SHP77 treated with DMSO at 0.1 percent for 48 hours (cell line): ENCODE results near the gene ZBP1.

Experiments
- DNase-seq: peaks from one replicate; lab custom pipeline; 2025; lab: John Stamatoyannopoulos, UW

Gene ZBP1, protein sequence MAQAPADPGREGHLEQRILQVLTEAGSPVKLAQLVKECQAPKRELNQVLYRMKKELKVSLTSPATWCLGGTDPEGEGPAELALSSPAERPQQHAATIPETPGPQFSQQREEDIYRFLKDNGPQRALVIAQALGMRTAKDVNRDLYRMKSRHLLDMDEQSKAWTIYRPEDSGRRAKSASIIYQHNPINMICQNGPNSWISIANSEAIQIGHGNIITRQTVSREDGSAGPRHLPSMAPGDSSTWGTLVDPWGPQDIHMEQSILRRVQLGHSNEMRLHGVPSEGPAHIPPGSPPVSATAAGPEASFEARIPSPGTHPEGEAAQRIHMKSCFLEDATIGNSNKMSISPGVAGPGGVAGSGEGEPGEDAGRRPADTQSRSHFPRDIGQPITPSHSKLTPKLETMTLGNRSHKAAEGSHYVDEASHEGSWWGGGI

DNA sequence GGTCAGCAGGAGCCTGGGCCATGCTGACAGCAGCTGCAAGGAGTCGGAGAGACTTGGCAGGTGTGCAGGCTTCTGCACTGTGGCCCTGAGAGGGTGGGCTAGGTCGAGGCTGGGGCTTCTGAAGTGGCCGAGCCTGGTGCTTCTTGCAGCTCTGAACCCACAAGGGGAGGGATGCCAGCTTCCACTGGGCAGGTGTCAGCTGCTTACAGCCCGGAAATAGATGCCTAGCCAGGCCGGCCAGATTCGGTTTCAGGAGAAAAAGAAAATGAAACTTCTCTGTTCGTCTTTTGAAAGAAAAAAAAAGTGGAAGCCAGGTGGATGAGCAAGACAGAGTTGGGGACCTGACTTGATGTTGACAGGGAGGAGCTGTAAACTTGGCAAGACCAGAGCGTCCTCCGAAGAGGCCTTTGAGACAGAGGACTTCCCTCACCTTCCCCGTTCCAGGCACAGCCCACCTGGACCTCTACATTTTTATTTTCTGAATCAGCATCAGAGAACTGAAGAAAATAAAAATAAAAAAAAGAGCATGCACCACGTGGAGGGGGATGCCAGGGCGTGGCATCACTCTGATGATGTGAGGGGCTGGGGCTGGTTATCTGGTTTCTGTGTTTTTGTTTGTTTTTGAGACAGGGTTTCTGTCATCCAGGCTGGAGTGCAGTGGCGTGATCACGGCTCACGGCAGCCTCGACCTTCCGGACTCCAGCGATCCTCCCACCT lies at the start of gene ZBP1:
Gene ZBP1 (minus strand): TSS at position 153 of the 717 bp plus-strand sequence. CDS start 131 bp downstream, at position 22.
- no peak for DNase-seq

DNA sequence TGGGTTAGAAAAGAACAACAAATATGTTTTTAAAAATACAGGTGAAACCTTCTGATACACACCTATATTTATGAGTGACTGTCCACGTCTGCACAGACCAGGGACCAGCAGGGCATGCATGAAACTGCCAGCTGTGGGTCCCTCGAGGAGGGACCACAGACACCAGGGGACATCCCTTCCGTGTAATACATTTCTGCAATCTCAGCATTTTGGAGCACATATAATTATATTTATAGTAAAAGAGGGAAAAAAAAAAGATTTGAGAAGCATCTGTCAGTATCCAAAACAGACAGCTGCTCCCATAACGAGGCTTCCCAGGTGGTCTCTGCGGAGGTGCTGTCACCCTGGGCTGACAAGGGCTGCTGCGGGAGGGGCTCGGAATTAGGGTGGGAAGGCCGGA lies 49.4 kb upstream of the ZBP1 start:
- DNase-seq: no peak

DNA sequence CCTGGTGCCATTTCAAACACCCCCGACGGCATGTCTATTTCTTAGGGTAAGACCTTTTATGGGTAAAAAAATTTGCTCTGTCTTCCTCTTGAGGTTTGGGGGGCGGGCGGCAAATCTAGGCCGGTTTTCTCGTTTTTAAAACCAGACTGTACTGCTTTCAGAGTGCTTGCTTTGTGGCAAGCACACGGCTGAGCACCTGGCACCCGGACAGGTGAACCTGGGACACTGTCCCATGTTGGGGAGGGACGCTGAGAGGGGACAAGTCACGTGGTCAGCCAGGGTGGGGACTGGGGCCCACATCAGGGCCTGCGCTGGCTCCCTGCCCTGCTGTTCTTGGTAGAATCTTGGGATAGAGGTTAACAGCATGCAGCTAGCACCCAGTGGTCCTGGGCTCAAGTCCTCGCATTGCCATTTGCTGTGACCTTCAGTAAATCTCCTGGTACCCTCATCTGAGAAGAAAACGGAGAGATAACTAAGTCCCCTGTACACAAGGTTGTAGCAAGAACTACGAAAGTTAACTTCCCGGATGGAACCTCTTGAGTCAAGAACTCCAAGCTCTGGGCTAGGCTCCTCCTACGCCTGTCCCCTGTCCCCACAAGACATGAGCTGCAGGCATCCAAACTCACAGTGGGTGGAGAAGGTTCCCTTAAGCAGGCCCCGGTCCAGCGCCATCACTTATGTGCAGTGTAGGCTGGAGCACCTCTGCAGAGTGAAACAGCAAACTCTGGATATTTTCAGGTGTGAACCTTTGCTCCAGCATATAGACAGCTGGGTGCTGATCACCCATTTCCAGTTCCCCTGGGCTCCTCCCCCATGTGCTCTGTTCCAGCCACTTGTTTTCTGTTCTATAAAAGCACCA lies 47.9 kb upstream of the ZBP1 start:
- DNase-seq: no peak

DNA sequence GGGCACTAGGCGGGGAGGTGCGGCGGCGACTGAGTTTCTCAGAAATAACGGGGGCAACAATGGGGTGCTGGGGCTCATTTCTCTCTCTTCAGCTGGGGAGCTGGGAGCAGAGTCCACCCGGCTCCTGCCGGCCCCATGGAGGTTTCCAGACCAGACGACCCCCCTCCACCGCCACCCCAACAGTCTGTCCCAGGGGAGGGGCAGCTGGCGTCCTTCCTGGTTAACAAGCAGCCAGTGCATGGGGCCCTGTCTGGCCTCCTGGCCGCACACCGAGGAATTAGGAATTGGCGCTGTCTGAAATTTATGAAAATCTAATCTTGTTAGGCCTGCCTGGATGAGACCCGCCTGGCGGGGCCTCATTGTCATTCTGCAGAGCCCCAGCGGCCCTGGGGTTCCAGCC lies 47.2 kb upstream of the ZBP1 start:
- DNase-seq: no peak

DNA sequence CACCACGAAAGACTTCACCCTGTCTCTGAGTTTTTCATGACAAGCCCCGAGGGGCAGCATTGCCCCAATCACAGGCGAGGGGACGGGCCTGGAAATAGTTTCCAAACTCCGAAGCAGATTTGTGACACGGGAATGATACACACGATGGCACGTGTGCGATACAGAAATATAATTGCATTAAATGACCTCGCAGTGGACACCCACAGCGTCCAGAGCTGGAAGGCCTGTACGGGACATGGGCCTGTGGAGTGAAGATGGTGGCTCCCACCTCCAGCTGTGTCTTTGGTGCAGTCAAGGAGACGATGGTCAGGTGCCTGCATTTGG lies 46.6 kb upstream of the ZBP1 start:
- no peak for DNase-seq

DNA sequence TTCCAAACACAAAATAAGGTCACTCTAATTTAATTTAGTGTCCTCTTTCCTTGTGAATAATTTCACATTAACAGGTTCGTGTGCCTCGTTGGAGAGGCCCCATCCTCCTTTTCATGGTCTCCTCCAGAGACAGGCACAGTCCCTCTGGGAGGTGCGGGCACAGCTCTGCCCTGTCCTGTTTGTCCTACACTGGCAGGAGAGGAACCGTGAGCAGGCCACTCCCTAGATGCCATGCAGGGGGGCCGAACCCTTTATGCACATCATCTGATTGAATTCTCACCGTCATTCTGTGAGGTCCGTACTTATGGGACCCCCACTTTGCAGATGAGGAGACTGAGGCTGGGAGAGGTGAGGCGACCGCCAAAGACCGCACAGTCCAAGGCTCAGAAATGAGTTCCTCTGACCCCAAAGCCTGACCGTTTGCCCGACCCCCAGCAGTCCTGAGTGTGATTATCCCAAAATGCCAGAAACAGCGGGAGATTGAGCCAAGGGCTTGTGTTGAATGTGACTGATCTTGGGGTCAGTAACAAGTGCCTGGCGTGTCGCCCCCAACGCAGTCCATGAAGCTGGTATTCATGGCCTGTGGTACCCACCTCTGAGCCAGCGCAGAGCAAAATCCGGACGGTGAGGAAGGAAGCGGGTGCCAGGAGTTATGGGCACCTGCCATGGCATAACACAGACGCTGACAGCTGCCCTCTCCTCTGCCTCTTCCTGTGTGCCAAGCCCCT lies 46.0 kb upstream of the ZBP1 start:
- no peak for DNase-seq

DNA sequence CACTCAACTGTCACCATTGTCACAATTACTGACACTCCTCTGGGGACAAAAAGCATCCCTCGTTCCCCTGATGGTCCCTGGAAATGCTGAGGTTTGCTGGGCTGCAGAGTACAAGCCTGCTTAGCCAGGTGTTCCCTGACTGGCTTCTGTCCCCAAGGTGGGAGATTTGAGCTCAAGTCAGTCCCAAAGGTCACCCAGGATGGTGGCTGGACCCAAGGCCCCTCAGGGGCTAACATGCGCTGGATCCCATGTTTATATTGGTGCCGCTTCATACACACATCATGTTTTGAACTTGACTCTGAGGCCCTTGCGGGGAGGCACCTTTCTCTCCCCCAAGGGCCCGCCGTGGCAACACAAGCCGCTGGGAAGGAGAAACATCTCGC lies 45.4 kb upstream of the ZBP1 start:
- no peak for DNase-seq

DNA sequence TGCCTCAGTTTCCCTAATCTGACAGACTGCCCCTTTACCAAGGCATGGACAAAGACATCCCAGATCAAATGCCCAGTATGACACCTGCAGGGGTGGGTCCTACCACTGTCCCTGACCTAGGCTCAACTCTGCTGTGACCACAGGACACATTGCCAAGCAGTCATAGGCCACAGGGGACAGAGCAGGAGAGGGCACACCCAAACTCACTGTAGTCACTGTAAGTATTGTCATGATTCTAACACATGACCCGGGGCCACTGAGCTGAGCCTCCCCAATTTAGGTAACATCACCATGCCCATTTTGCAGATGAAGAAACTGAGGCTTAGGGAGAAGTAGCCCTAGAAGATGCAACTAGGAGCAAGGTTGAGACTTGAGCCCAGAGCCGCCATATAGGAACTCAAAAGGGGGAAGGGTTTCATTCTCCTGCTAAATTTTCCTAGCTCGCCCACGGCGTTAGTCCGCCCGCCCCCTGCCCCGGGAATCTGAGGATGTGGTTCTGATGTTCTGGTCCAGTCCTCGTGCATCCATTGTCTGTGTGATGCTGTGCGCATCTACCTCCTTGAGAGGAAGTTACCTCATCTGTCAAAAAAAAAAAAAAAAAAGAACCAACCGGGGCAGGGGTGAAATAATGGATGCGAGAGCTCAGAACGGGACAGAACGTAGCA lies 44.8 kb upstream of the ZBP1 start:
- DNase-seq: no peak

DNA sequence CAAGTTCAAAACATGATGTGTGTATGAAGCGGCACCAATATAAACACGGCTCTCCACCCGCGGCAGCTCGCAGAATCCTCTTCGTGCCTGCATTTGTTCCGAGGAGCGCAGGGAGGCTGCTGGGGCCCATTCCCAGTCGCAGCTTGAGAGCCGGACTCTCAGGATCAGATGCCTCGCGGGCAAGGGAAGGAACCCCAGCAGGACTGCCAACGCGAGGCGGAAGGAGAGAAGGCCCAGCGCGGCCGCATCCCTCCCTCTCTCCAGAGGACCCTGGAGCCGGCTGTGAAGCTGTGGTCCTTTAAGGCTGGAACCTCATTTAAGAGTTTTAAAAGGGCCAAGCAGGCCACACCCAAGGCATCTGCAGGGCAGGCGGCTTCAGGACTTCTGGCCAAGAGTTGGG lies 44.2 kb upstream of the ZBP1 start:
- DNase-seq: no peak

DNA sequence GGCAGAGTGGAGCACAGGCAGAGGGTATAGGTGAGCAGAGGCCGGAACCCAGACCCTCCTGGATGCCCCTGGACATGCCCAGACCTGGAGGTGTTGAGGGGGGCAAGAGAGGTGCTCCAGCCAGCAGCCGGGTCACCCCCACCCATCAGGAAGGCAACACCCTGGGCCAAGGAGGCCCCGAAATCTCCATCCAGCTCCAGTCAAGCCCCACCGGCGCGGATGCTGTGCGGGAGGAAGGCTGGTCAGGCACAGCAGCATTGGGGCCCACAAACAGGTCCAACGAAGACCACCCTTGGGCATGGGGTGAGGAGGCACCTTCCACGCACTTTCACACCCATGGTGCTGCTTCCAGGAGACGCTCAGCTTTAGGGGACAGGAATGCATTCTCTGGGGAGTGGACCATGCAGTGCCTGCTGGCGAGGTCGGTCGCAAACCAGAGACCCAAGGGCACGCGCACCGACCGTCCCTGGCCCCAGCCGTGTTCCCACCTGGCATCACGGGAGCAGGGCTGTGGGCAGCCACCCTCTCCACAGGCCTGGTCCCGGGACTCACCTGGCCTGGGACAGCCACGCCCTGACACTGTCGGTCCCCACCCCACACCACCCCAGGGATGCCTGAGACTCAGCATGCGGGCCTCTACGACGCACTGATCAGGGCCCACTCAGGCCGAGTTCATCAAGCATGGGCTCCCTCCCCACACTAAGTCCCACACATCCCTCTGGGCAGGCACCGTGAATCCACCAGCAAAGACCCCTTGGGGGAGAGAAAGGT lies 43.6 kb upstream of the ZBP1 start:
- no peak for DNase-seq

DNA sequence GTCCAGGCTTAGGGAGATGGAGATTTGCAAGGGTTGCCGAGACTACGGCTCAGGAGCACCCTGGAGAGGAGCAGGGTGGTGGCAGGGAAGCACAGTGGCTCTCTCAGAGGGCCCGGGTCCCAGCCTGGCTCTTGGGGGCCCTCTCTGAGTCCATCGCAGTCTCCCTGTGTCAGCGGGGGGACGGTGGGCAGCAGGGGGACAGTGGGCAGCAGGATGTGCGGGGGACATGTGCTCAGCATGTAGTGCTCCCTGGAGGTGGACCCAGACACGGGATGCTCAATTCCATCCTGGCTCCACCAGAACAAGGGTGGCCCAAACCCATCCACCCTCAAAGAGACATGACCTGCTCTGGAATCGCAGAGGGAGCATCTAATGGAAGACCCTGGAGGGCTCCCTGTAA lies 43.0 kb upstream of the ZBP1 start:
- no peak for DNase-seq

DNA sequence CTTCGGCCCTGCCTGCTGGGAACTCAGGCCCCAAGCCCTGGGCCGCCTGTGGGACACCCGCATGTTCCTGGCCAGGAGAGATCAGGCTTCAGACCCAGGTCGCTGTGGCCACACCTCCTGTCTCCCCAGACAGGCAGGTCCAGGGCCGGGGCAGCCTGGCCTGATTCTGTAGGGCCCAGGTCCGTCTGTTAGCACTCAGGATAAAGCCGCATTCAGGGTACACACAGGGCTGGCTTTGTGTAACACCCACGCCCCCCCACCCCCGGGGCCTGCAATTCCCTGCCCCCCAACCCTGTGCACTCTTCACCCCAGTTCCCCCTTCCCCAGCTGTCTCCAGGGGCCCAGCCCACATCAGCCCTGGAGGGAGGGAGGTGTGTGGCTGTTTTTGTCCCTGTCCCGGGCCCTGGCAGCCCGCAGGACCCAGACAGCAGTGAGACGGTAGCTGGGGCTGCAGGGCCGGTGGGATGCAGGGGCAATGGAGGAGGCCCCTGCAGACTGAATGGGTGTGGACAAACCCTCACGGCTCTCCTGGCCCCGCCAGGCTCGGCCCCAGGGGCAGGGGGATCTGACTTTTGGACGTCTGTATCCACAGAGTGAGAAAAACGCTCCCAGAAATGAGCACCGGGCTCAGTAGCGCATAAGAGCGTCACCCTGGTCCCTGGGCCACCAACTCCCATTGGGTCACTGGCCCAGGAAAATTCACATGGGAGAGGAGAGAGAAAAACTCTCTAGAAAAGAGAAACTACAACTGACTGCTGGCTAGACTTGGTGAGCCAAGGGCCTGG lies 42.4 kb upstream of the ZBP1 start:
- no peak for DNase-seq

DNA sequence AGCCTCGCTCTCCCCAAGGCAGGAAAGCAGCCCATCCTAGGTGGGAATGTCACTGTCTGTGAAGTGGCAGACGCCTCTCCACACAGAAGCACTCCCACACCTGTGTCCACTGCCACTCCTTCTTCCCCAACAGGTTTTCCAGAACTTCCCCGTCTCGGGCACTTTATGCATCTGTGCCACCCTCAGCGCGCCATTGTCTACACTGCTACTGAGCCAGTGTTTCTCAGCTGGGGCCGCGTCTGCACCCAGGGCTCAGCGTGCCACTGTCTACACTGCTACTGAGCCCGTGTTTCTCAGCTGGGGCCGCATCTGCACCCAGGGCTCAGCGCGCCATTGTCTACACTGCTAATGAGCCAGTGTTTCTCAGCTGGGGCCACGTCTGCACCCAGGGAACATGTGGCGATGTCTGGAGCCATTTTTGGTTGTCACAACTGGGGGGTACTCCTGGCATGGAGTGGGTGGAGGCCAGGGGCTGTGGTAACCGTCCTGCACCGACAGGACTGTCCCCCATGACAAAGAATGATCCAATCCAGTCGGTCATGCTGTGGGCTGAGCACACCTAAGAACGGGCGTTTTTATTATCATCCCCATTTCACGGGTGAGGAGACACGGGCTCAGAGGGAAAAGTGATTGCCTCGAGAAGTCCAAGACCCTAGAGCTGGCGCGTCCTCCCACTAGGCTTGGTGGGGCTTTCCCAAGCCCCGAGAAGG lies 41.7 kb upstream of the ZBP1 start:
- no peak for DNase-seq

DNA sequence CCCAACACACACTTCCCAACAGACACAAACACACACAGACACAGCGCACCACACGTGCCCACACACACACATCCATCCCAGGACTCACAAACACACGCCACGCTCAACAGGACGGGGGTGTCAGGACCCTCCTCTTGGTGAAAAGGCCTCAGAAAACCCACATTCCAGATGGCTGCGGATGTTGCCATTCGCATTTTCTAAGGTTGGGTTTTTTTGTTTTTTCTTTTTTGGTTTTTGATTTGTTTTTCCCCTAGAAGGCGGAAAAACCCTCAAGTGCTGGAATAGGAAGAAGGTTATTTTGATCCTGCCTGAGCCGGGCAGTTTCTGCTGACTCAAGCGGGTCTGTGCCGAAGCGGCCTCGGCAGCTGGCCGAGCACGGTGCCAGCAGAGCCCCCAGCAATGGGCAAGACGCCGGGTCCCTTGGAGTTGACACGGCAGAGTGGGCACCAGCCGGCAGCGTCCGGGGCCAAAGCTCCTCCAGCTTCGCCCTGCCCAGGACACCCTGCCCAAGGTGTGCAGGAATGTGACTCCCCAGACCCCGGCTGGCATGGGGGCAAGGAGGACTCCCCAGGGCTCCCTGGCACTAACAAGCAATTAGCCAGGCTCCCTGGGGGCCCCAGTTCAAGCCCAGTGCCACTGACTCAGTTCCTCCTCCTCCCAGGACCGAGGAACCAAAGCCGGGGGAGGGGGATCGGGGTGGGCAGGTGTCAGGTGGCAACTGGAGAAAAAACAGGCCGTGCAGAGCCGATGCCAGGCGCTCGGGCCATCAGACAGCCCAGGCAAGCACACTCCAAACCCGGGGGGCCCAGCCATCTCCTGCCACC lies 40.9 kb upstream of the ZBP1 start:
- no peak for DNase-seq

DNA sequence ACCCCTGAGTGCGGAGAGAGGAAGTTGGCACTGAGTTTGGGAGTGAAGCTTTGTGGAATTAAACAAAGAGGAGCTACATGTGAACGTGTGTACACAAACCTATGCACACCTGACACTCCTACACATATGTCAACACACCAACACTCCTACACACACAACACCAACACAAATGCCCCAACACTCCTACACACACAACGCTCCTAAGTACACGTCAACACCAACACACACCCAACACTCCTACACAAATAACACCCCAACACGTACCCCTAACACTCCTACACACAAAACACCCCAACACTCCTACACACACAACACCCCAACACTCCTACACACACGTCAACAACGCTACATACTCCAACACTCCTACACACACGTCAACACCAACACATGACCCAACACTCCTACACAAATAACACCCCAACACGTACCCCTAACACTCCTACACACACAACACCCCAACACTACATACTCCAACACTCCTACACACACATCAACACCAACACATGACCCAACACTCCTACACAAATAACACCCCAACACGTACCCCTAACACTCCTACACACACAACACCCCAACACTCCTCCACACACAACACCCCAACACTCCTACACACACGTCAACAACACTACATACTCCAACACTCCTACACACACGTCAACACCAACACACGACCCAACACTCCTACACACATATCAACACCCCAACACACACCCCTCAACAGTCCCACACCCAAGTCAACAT lies 40.1 kb upstream of the ZBP1 start:
- no peak for DNase-seq

DNA sequence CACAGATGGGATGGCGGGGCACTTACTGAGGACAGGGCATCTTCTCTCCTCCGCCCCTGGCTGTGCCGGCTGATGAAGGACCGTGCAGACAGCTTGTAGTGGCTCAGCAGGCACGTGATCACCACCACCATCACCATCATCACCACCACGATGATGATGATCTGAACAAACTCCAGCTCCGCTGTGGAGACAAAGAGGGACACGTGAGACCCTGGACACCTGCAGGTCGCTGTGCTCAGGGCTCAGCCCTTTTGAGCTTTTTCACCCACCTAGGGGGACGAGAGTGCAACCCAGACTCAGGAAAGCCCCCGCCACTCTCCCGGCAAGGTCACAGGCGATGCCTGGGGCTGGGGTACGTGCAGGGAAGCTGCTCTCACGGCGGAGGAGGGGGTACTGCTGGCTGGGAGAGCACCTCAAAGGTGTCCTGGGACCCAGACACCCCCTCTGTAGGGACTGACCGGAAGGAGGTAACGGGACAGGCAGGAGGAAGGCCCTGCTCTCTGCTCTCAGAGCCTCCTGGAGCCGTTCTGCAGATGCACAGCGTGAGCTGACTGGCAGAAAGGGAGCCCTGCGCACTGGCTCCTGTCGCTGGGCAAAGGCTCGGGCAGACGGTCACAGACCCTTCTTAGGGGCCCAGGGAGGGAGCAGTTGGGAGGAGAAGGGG lies 39.4 kb upstream of the ZBP1 start:
- DNase-seq: no peak

DNA sequence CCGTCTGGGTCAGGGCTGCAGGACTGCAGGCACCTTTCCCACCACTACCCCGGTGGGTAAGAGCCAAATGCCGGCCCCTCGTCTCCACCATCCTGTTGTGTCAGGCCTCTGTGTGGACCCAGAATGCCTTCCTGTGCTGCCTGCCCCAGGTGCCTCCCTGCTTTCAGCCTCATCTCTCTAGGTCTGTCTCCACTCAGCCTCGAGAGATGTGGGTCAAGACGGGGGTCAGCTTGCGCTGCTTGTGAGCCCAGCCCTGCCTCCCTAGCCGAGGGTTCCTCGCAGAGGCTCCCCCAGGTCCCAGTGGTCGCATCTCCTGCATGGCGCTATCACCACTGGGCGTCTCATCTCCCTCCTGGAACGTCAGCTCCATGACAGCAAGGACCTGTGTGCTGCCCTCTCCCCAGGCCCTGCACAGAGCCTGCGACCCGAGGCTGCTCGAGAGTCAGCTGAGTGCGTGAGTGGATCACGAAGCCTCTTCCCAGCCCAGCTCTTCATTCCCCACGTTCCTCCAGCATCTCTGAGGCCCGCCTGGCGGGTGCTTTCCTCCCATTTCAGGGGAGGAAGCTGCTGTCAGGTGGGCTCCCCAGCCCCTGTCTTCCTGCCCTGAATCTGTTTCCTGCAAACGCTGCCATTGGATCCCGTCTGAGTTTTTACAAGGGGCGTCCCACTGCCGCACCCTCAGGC lies 38.7 kb upstream of the ZBP1 start:
- no peak for DNase-seq
